ENCODE data around the gene RASGEF1B.

The RASGEF1B gene

GRCh38 chr4:81460834-81461233 is 10.9 kb downstream of the RASGEF1B start:
- DNase-seq = no peak

- DNase-seq = no peak
Observed at GRCh38 chr4:81460191-81460701, 11.5 kb downstream of the RASGEF1B start.

DNA sequence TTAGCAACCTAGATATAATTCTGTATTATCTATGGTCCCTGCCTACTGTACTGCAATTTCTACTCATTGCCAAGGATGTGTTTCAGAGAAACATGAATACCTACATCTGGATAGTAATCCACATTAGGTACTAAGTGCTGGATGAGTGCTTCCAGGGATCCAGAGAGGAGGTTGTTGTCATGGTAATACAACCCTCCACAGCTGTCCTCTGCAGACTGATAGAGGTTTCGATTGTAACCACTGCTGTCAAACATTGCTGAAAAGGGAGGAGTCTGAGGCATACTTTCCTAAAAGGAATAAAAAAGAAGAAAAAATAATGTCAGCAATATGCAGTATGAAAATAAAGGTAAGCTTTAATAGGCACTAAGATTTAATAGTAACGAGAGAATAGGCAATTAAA is 12.5 kb downstream of the RASGEF1B start:
- no peak for DNase-seq

- DNase-seq = no peak
Observed at GRCh38 chr4:81457921-81458520, 13.7 kb downstream of the RASGEF1B start.

DNA sequence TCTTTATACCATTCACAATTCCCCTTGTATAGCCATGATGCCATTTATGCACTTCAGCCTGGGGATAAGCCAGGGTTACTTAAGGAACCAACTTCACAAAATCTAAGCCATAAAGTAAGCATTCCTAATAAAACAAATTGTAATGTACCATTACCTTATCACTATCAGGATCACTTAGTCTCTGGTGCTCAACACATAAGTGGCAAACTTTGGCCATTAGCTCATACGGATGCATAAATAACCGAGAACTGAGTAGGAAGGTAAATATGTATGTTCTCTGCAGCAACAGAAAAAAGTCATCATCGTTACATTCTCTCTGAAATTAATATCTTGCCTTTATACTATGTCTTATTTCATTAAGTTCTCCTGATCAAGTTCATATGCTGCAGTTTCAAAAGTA is 14.4 kb downstream of the RASGEF1B start:
- DNase-seq = no peak

DNA sequence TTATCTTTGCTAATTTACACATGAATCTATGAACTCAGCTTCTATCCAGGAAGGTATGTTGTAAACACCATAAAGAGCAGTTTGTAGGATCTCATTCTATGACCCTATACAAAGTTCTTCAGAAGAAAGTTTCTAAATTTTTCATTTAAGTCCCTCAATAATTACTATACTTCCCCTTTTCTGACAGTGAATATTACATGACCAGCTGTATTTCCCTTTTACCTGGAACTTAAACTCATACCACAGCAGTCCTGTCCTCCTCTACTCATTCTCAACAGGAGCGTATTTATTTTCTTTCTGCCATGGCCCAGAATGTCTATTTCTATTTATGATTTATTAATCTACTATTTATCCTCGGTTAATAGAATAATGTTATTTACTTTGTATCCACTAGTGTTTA is 15.8 kb downstream of the RASGEF1B start:
- DNase-seq = no peak

DNA sequence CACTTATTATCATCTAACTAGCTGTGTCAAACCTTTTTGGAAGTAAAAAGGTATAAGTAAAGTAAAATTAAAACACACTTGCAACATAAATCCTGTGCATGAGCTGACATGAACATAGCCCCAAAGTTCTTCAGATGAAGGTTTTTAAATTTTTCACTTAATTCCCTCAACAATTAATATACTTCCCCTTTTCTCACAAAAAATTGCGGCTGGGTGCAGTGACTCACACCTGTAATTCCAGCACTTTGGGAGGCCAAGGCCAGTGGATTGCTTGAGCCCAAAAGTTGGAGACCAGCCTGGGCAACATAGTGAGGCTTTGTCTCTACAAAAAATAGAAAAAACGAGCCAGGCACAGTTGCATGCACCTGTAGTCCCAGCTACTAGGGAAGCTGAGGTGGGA is 16.8 kb downstream of the RASGEF1B start:
- DNase-seq = no peak

DNA sequence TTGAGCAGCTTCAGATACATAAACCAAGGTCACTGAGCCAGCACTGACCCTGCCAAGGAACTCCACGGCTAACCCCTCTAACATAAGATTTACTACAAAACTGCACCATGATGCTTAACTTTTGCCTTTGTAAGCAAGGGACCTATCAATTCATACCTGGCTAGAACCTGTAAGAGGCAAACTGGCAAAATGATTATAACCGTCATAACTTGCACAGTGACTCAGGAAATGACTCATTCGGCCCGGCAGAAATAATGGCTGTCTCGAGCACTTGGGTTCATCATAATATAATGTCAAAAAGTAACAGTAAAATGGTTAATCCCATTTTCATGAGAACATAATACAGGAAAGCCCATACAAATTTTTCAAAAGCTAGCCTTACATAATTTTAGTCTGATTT is 17.2 kb downstream of the RASGEF1B start:
- no peak for DNase-seq

DNA sequence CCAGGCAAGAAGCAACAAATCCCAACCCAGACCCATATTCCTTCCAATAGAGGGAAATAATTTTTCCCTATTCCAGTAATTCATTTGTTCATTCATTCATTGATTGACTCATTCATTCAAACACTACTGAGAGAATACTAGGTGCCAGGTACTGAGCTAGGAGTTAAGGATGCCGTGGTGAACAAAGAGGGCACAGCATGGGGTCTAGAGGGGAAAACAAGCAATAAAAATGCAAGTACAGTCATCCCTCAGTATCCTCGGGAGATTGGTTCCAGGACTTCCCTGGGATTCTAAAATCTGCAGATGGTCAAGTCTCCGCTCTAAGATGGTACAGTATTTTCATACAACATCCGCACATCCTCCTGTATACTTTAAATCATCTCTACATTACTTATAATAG is 18.7 kb downstream of the RASGEF1B start:
- DNase-seq = no peak

DNA sequence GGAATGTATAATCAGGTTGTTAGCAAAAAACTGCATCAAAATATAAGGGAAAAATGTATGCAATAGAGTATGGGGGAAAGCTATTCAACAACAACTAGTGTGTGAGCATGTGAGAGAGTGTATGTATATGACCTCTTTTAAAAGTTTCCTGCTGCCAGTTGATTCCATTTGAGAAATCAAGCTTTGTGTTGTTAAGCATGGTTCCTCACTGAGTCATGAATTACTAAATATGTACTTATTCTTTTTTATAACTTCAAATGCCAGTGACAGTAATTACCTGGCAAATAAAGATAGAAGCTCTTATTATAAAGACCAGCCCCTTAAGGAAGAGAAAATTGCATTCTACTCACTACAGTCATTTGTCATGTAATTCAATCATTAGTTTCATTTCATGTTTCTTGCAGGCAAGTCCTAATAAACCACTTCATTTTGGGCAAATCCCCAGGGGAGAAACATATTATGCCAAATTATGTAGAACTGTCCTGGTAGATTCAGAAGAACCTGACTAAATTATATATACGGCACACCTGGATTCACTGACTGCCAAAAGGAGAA is 19.2 kb downstream of the RASGEF1B start:
- no peak for DNase-seq

DNA sequence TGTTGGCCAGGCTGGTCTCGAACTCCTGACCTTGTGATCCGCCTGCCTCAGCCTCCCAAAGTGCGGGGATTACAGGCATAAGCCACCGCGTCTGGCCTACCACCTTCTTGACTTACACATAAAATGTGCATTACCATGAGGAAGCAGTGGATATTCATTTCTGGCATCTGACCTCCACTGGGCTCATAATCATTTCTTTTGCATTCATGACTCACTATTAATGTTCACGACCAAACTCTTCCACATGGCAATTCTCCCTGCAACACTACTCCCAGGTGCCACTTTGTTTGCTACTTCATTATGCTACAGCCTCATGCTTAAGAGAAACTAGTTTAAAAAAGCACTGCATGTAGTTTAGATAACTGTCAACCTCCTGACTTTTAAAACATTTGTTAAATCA is 22.7 kb downstream of the RASGEF1B start:
- no peak for DNase-seq

DNA sequence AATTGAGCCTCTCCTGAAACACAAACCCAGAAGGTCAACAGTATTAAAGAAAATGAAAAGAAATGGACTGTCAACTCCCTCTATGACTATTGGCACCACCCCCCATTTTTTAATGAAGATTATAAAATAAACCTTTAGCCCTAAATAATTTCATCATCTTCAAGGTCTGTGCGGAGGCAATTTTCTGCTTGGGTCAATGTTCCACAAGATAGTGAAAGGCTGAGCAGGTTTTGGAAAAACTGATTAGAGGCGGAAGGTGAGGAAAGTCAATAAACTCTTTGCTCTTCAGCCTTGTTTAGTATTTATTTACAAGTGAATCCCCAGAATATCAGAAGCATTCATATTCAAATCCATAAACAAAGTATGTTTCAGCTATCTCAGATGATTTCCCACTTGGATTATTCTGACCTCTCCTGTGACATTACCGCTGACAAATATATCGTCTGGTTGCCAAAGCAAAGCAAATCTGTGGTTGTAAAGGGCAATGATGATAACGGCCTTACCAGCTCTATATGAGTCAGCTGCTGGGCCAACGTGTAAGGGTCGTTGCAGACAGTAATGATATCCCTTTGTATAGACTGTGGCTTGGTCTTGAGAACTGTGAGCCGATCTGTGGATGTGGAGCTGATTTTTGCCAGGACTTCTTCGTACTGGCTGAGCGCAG is 24.0 kb downstream of the RASGEF1B start:
- DNase-seq = no peak

GRCh38 chr4:81446634-81447033 is 25.1 kb downstream of the RASGEF1B start:
- no peak for DNase-seq

GRCh38 chr4:81445196-81445595 is 26.5 kb downstream of the RASGEF1B start:
- DNase-seq = no peak

- no peak for DNase-seq
Observed at GRCh38 chr4:81442484-81443085, 29.1 kb downstream of the RASGEF1B start.

GRCh38 chr4:81440949-81441348 is 30.8 kb downstream of the RASGEF1B start:
- DNase-seq = no peak

GRCh38 chr4:81436941-81437574 is 34.6 kb downstream of the RASGEF1B start:
- DNase-seq = no peak

DNA sequence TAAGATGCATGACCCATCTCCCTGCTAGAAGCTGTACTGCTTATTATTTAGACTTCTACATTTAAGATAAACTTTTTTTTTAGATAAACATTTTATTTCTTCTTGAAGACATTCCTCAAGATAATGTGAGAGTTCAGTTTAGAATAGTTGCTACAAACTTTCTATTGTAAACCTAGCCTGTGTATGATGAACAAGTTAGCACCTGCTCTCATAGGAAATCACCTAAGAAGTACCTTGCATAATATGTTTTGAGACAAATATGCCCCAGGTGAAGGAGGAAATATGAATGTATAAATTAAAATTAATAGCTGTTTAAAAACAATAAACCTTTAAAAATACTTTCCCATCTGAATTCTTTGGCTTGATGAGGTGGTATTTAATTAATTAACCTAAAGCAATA is 35.6 kb downstream of the RASGEF1B start:
- no peak for DNase-seq

DNA sequence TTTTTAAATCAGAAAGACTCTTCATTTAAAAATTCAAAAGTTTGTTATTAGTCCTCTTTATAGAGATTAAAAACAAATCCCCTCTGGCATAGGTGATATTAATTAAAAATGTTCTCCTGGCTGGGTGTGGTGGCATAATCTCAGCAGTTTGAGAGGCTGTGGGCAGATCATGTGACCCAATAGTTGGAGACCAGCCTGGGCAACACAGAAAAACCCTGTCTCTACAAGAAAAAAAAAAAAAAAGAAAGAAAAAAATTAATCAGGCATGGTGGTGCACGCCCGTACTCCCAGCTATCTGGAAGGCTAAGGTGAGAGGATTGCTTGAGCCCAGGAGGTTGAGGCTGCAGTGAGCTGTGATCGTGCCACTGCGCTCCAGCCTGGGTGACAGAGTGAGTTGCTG is 38.9 kb downstream of the RASGEF1B start:
- no peak for DNase-seq

- no peak for DNase-seq
Observed at GRCh38 chr4:81431971-81432370, 39.7 kb downstream of the RASGEF1B start.

DNA sequence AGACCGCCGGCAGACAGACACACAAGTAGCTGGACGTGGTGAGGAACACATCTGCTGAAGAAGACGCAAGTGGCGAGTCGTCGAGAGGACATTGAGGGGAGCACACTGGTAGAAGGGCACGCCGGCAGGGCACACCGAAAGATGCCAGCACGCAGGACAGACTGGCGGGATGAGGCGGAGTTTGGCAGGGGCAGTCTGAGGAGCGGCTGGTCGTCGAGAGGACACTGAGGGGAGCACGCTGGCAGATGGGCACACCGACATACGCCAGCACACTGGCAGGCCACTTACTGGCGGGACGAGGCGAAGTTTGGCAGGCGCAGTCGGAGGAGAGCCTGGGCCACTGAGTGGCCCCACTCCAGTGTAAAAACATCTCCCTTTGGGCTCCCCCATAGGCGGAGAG is 42.1 kb downstream of the RASGEF1B start:
- no peak for DNase-seq

DNA sequence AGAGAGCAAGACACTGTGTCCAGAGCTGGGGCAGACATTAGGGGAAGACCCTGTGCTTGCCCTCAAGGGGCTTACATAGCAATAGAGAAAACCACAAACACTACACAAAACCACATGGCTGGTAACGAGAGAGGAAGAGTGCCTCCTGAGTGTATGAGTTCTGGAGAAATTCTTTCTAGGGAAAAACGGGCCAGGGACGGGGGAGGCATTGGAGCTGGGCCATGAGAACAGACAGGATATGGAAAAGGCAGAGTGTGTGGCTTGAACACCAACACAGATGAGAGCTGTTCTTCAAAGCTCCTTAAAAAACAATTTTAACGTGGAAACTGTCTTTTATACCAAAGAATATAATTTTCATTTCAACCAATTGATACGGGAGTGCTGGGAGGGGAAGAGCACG is 42.7 kb downstream of the RASGEF1B start:
- no peak for DNase-seq

- no peak for DNase-seq
Observed at GRCh38 chr4:81428002-81428401, 43.7 kb downstream of the RASGEF1B start.

GRCh38 chr4:81427344-81427821 is 44.3 kb downstream of the RASGEF1B start:
- DNase-seq = no peak
